Progenitor cell of endocrine pancreas (in vitro differentiated cells): Measurements from ENCODE around the gene TMA7. TPM values are rescaled to one million over a fixed set of nuclear protein-coding genes. Genes with fewer than 3 reads are reported as not detected.

Experiments
- DNase-seq: peaks from one replicate; pipeline ENCODE4 v3.0.0; 2021; ENCODE audit warnings: low spot score; ENCODE audit not compliant: unreplicated experiment
- H3K27ac Mint-ChIP-seq: 2 replicates; pipeline ENCODE4 v1.8.0; 2021; ENCODE audit warnings: mild to moderate bottlenecking, moderate library complexity, mixed read lengths
- H3K27me3 Mint-ChIP-seq: 2 replicates; pipeline ENCODE4 v1.8.0; 2021; ENCODE audit warnings: mixed read lengths
- H3K36me3 Mint-ChIP-seq: 2 replicates; pipeline ENCODE4 v1.8.0; 2022; ENCODE audit warnings: mixed read lengths; ENCODE audit not compliant: insufficient read depth
- H3K4me1 Mint-ChIP-seq: 2 replicates; pipeline ENCODE4 v1.8.0; 2021; ENCODE audit warnings: low read depth, mixed read lengths
- H3K4me3 Mint-ChIP-seq: 2 replicates; pipeline ENCODE4 v1.8.0; 2021; ENCODE audit warnings: low read depth, mild to moderate bottlenecking, moderate library complexity, mixed read lengths
- H3K9me3 Mint-ChIP-seq: 2 replicates; pipeline ENCODE4 v1.8.0; 2021; ENCODE audit warnings: low read depth, mixed read lengths
- total RNA-seq: library from RNA; stranded (reverse); gene quantifications from 2 replicates; pipeline ENCODE4 v1.2.1, GENCODE V29; 2021
- TF ChIP-seq, protein P1 (sequence below): fragments of 200-600 bp; sonication (generic); IDR thresholded peaks from one replicate; pipeline ENCODE4 v1.5.0; 2021; ENCODE audit warnings: antibody characterized with exemption, mild to moderate bottlenecking; ENCODE audit not compliant: unreplicated experiment

TMA7 gene
- total RNA-seq, 1 donor from 2014 or later: 253 TPM

- Mint-ChIP-seq H3K27ac (peak overlapping the region; percentile 98), H3K9me3 (no peaks in the 10 kb centered on the region), H3K27me3 (no peaks in the 10 kb centered on the region), H3K4me1 (peaks cover 18% of the 10 kb centered on the region), H3K36me3 (peaks cover 9% of the 10 kb centered on the region), H3K4me3 (no peak overlapping the region)
- TF ChIP-seq, protein P1, sequence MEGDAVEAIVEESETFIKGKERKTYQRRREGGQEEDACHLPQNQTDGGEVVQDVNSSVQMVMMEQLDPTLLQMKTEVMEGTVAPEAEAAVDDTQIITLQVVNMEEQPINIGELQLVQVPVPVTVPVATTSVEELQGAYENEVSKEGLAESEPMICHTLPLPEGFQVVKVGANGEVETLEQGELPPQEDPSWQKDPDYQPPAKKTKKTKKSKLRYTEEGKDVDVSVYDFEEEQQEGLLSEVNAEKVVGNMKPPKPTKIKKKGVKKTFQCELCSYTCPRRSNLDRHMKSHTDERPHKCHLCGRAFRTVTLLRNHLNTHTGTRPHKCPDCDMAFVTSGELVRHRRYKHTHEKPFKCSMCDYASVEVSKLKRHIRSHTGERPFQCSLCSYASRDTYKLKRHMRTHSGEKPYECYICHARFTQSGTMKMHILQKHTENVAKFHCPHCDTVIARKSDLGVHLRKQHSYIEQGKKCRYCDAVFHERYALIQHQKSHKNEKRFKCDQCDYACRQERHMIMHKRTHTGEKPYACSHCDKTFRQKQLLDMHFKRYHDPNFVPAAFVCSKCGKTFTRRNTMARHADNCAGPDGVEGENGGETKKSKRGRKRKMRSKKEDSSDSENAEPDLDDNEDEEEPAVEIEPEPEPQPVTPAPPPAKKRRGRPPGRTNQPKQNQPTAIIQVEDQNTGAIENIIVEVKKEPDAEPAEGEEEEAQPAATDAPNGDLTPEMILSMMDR: no peak
- DNase-seq: no peak
These were observed 27.0 kb downstream of the TMA7 start for GRCh38 chr3:48467110-48467454.

GRCh38 chr3:48467473-48468267 lies 27.6 kb downstream of the TMA7 start:
- Mint-ChIP-seq H3K4me1 (peaks cover 19% of the 10 kb centered on the region), H3K9me3 (no peaks in the 10 kb centered on the region), H3K27me3 (no peaks in the 10 kb centered on the region), H3K4me3 (no peak overlapping the region), H3K27ac (peak overlapping the region; percentile 98), H3K36me3 (peaks cover 9% of the 10 kb centered on the region)
- TF ChIP-seq, protein P1: no peak
- DNase-seq: no peak

GRCh38 chr3:48468329-48468731 lies 28.3 kb downstream of the TMA7 start:
- DNase-seq: no peak
- TF ChIP-seq, protein P1: no peak
- peaks cover 10% of the 10 kb centered on the region for H3K36me3 Mint-ChIP-seq
- H3K4me1 Mint-ChIP-seq: peaks cover 23% of the 10 kb centered on the region
- no peaks in the 10 kb centered on the region for H3K27me3 Mint-ChIP-seq
- H3K4me3 Mint-ChIP-seq: no peak overlapping the region
- no peaks in the 10 kb centered on the region for H3K9me3 Mint-ChIP-seq
- peak overlapping the region; percentile 98 for H3K27ac Mint-ChIP-seq

DNA sequence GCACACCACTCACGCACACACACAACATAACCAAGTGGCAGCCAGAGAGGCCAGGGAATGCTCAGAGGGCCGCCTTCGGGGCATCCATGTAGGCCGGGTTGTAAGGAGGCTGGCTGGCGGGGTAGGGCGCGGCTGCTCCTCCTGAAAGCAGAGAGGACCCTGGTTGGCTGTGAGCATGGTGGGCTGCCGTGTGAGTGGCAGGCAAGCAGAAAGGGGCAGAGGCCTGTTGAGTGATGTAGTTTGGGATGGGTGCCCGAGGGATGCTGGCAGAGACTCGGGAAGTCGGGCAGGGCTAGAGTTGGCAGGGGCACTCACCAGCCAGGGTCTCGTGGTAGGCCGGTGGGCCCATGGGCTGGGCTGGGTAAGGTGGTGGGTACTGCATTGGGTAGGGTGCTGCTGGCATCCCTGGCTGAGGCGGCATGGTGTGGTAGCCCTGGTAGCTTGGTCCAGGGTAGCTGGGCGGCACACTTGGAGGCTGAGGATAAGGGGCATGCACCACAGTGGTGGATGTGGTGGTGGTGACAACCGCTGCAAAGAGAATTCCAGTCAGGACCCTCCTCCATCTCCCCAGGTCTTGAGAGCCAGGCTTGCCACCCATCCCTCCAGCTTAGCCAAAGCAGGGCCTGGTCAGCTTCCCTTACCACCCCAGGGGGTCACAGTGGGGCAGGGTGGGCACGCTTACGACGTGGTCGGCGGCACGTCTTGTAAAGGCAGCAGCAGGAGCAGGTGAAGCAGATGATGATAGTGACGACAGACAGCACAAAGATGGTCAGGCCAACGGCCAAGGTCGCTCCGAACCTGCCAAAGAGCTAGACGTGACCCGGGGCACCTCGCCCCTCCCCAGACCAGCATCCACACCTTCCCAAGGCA lies 29.2 kb downstream of the TMA7 start:
- H3K4me3 Mint-ChIP-seq: no peak overlapping the region
- TF ChIP-seq, protein P1: no peak
- peaks cover 28% of the 10 kb centered on the region for H3K4me1 Mint-ChIP-seq
- H3K36me3 Mint-ChIP-seq: peaks cover 10% of the 10 kb centered on the region
- peak overlapping the region; percentile 88 for H3K27ac Mint-ChIP-seq
- no peak for DNase-seq
- H3K27me3 Mint-ChIP-seq: no peaks in the 10 kb centered on the region
- no peaks in the 10 kb centered on the region for H3K9me3 Mint-ChIP-seq

DNA sequence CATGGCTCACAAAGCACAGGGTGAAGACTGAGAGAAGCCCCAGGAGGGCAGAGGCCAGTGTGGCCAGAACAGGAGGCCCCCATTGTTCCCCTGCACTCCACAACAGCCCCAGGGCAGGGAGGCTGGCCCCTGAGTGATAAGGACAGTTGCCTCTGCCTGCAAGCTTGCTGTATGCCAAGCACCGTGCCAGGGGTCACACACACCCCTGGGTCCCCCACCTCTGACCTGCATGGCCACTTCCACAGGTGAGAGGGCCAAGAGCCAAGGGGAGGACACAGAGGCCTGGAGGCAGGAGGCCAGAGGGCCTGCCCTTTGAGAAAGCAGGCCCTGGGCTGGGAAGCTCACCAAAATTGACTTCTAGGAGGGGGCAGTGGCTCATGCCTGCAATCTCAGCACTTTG lies 30.2 kb downstream of the TMA7 start:
- peak overlapping the region; percentile 73 for H3K27ac Mint-ChIP-seq
- H3K27me3 Mint-ChIP-seq: no peaks in the 10 kb centered on the region

More for the DNA sequence above, 30.2 kb downstream of the TMA7 start:
- Mint-ChIP-seq H3K4me1 (peaks cover 29% of the 10 kb centered on the region), H3K9me3 (no peaks in the 10 kb centered on the region), H3K36me3 (peaks cover 10% of the 10 kb centered on the region), H3K4me3 (peak overlapping the region; percentile 34)
- TF ChIP-seq, protein P1: no peak
- no peak for DNase-seq
